ENCODE results near the gene BCKDHA.

- no peak for TF ChIP-seq CTCF (IDR thresholded peaks at IDR 0.05)
- no peak for TF ChIP-seq EZH2 (IDR thresholded peaks at IDR 0.05)
- TF ChIP-seq EZH2phosphoT487 (IDR thresholded peaks at IDR 0.05), result no peak
Measured at GRCh38 chr19:41392775-41393174, 4.8 kb upstream of the BCKDHA start.

Measured in neural progenitor cell (in vitro differentiated cells).